ENCODE results near the gene IPO4. TPM values are rescaled to one million over a fixed set of nuclear protein-coding genes. Genes with fewer than 3 reads are reported as not detected.

Gene IPO4
- total RNA-seq, 4 donors from 2014 or later = 25.1 to 40.0 (median 32.6) TPM

DNA sequence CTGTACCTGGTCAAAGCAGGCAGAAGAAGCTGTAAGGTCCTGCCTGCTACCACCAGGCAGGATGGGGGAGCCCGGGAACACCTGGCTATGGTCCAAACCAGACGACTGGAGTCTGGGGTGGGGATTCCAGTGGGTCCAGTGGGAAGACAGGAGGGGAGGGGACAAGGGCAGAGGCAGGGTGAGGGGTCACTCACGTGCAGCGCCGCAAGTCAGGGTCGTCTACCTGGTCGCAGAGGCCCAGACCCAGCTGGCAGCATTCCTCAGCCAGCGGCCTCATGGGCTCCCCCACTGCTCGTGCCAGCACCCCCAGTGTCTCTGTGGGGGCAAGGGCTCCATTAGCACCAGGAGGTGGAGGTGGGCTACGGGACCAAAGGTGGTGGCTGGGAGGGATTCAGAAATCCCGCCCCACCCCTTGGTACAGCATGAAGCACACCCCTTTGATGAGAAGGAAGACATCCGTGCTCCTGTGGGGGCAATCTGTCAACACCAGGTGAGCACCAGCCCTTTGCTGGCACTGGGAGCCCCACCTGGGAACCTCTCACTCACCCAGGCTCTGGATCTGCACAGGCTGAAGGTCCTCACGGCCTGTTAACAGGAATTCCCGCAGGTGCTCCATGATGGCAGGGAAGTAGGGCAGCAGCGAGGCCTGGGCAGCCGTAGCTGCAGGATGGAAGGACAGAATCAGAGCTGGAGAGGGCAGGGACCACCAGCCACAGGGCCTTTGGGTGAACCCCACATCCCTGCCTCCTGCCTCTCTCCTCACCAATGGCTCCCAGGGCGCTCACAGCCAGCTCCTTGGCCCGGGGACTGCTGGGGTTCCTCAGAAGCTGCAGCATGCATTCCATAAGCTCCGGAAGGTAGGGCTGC, 4.3 kb downstream of the IPO4 start:
- WGBS, 2 donors = 86 to 87% methylated on average over 15 to 19 of the region's 19 CpGs
- no peak for DNase-seq (ENCODE audit: low spot score in 2 of 2)
- intact Hi-C loops (cut with DNase I; ENCODE audit: low total_unique reads) = no loop called here
- H3K4me3 ChIP-seq (ENCODE audit: low read depth, poor library complexity, severe bottlenecking) = no peak overlapping the region
- TF ChIP-seq POLR2A (IDR thresholded peaks at IDR 0.05) (no peak), CTCF (IDR thresholded peaks at IDR 0.05) (no peak)

DNA sequence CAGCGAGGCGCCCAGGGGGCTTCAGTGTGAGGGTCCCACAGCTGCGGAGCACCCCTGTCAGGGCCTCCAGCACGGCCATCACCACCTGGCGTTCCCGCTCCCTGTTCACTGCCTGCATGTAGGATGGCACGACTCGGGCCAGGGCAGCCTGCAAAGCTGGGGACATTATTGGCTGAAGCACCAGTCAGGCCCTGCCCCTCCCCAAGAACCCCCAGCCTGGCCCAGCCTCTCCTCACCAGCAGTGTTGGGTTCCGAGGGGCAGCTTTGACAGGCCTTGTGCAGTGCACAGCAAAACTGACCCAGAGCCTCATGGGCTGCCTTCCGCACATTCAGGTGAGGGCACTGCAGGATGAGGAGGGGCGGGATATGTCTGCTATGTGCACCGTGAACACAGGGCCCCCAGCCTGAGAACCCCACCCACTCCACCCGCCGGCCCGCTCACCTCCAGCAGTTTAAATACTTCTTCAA, 5.6 kb downstream of the IPO4 start:
- no peak overlapping the region for H3K4me3 ChIP-seq (ENCODE audit: low read depth, poor library complexity, severe bottlenecking)
- no peak for TF ChIP-seq POLR2A (IDR thresholded peaks at IDR 0.05)
- TF ChIP-seq CTCF (IDR thresholded peaks at IDR 0.05) = no peak
- intact Hi-C loops (cut with DNase I; ENCODE audit: low total_unique reads) = no loop called here
- DNase-seq (ENCODE audit: low spot score in 2 of 2) = no peak
- WGBS, 2 donors = 89 to 97% methylated on average over 11 to 15 of the region's 15 CpGs

- no peak for DNase-seq (ENCODE audit: low spot score in 2 of 2)
- H3K4me3 ChIP-seq (ENCODE audit: low read depth, poor library complexity, severe bottlenecking) = no peak overlapping the region
- TF ChIP-seq CTCF (IDR thresholded peaks at IDR 0.05) (no peak), POLR2A (IDR thresholded peaks at IDR 0.05) (no peak)
- WGBS, 2 donors = 84 to 89% methylated on average over 12 to 14 of the region's 14 CpGs
- intact Hi-C loops (cut with DNase I; ENCODE audit: low total_unique reads) = no loop called here
Measured at GRCh38 chr14:24182110-24182882, 6.3 kb downstream of the IPO4 start.

GRCh38 chr14:24181371-24182077, 7.1 kb downstream of the IPO4 start:
- no peak overlapping the region for H3K4me3 ChIP-seq (ENCODE audit: low read depth, poor library complexity, severe bottlenecking)
- no peak for DNase-seq (ENCODE audit: low spot score in 2 of 2)
- 88 to 91% methylated on average over 17 to 19 of the region's 19 CpGs for WGBS, 2 donors
- intact Hi-C loops (cut with DNase I; ENCODE audit: low total_unique reads) = no loop called here
- TF ChIP-seq POLR2A (IDR thresholded peaks at IDR 0.05) = no peak
- TF ChIP-seq CTCF (IDR thresholded peaks at IDR 0.05) = no peak

DNA sequence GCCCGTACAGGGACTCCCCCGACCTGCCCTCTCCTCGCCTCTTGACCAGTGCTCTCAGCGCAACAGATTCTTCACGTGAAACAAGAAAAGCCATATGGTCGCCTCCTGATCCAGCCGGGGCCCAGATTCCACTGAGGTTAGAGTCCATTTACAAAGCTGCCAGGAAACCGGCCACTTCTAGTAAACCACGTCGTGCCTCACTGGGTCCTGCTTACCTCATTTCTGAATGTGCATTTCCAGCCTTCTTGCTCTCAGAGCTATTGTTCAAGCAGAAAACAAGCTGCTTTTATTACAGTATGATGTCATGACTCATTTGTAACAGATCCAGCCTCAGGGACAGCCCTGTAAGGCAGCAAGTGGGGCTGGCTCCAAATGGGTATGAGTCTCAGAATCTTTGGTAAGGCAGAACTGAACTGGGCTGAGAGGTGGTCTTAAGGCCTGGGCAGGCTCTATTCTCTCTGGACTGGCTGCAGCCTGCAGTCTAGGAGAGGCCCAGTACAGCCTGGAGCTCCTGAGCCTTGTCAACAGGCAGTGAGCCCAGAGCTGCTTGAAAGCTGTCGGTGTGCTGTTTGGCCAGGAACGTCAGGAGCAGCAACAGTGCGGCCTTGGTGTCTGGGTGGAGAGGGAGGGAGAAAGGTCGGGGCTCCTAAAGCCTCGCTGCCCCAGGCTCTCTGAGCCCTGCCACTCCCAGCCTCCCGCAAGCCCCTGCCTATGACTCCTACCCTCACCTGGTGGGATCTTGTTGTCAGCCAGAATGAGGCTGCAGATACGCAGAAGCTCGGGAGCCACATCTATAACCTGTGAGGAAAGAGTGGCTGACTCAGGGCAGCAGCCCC, 8.4 kb downstream of the IPO4 start:
- no peak for TF ChIP-seq CTCF (IDR thresholded peaks at IDR 0.05)
- TF ChIP-seq POLR2A (IDR thresholded peaks at IDR 0.05) = no peak
- intact Hi-C loops (cut with DNase I; ENCODE audit: low total_unique reads) = no loop called here
- H3K4me3 ChIP-seq (ENCODE audit: low read depth, poor library complexity, severe bottlenecking) = no peak overlapping the region
- 58 to 63% methylated on average over 16 to 18 of the region's 18 CpGs for WGBS, 2 donors
- DNase-seq (ENCODE audit: low spot score in 2 of 2) = no peak
